Activated T-cell treated with anti-CD3 and anti-CD28 coated beads, Interleukin-2, amount 50 U/mL, for 72 hours (primary cell): ENCODE measurements around the gene RAD54L2. TPM values are rescaled to one million over a fixed set of nuclear protein-coding genes. Genes with fewer than 3 reads are reported as not detected.
"Not testable (repeated sequence)": the region's sequence is repeated elsewhere in the genome, so short reads cannot be mapped to it uniquely, and the experiment has no call there.

Source experiments
- ATAC-seq, 2 donors: fragments of 150-1000 bp; cut with Tn5 transposase; replicated peaks in 1 of 2; 2 replicates each; pipeline ENCODE4 v1.10.0; 2021; ENCODE audit warnings: moderate library complexity in 2 of 2, mild to moderate bottlenecking in 1 of 2
- DNase-seq, 2 donors: peaks; one replicate each; pipeline ENCODE4 v3.0.0; 2021 to 2022; ENCODE audit warnings: mixed read lengths in 1 of 2
- H3K27ac Mint-ChIP-seq: one replicate; pipeline ENCODE4 v1.8.0; 2022; ENCODE audit warnings: mild to moderate bottlenecking, moderate library complexity, mixed read lengths
- H3K27me3 Mint-ChIP-seq: one replicate; pipeline ENCODE4 v1.8.0; 2022; ENCODE audit warnings: low read depth, mixed read lengths
- H3K36me3 Mint-ChIP-seq, 2 donors: one replicate each; pipeline ENCODE4 v1.8.0; 2022; ENCODE audit warnings: mixed read lengths in 2 of 2, mild to moderate bottlenecking in 1 of 2; ENCODE audit not compliant: insufficient read depth in 2 of 2
- H3K4me1 Mint-ChIP-seq: one replicate; pipeline ENCODE4 v1.8.0; 2022; ENCODE audit warnings: low read depth, mixed read lengths
- H3K4me3 Mint-ChIP-seq, 2 donors: one replicate each; pipeline ENCODE4 v1.8.0; 2022; ENCODE audit warnings: mild to moderate bottlenecking in 2 of 2, mixed read lengths in 2 of 2, moderate library complexity in 2 of 2
- H3K9me3 Mint-ChIP-seq, 2 donors: one replicate each; pipeline ENCODE4 v1.8.0; 2022; ENCODE audit warnings: mixed read lengths in 2 of 2
- total RNA-seq, 2 donors: library from RNA; stranded (reverse); gene quantifications; one replicate each; pipeline ENCODE4 v1.2.3, GENCODE V29; 2022

RAD54L2 gene
- total RNA-seq, 2 donors from 2014 or later = 32.8 to 41.7 TPM

DNA sequence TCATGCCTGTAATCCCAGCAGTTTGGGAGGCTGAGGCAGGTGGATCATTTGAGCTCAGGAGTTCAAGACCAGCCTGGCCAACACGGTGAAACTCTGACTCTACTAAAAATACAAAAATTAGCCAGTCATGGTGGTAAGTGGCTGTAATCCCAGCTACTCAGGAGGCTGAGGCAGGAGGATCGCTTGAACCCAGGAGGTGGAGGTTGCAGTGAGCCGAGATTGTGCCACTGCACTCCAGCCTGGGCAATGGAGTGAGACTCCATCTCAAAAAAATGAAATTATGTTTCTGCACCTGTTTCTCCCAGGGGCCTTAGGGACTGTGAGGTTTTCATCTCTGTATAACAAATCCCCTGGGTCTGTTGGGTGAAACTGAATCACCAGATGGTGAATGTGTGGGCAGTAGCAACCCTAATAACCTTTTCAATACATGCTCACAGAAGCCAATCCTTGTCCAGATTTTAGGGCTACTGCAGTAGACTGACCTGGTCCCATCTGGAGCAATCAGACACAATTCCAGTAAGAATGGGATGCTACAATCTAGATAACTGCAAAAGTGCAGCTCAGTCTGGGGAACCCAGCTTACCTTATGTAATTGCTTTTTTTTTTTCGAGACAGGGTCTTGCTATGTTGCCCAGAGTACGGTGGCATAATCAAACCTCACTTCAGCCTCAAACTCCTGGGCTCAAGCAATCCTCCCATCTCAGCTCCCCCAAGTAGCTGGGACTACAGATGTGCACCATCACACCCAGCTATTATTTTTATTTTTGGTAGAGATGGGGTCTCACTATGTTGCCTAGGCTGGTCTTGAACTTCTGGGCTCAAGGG, 17.4 kb upstream of the RAD54L2 start:
- H3K4me1 Mint-ChIP-seq, H3K27ac Mint-ChIP-seq, H3K9me3 Mint-ChIP-seq, H3K36me3 Mint-ChIP-seq, H3K27me3 Mint-ChIP-seq, DNase-seq, ATAC-seq, H3K4me3 Mint-ChIP-seq: not testable (repeated sequence)

- no peaks in the 10 kb centered on the region for H3K27me3 Mint-ChIP-seq
- H3K27ac Mint-ChIP-seq = no peak overlapping the region
- H3K4me3 Mint-ChIP-seq = no peak overlapping the region
- H3K4me1 Mint-ChIP-seq = peaks cover 5% of the 10 kb centered on the region
- no peaks in the 10 kb centered on the region for H3K9me3 Mint-ChIP-seq
- no peaks in the 10 kb centered on the region for H3K36me3 Mint-ChIP-seq
- DNase-seq (no peak), ATAC-seq (no peak)
Measured at GRCh38 chr3:51522273-51522962, 16.1 kb upstream of the RAD54L2 start.

GRCh38 chr3:51524874-51525273, 13.6 kb upstream of the RAD54L2 start:
- H3K9me3 Mint-ChIP-seq, ATAC-seq, H3K36me3 Mint-ChIP-seq, H3K27me3 Mint-ChIP-seq, H3K4me3 Mint-ChIP-seq, H3K4me1 Mint-ChIP-seq, DNase-seq: not testable (repeated sequence)
- peak overlapping the region; percentile 31 for H3K27ac Mint-ChIP-seq

DNA sequence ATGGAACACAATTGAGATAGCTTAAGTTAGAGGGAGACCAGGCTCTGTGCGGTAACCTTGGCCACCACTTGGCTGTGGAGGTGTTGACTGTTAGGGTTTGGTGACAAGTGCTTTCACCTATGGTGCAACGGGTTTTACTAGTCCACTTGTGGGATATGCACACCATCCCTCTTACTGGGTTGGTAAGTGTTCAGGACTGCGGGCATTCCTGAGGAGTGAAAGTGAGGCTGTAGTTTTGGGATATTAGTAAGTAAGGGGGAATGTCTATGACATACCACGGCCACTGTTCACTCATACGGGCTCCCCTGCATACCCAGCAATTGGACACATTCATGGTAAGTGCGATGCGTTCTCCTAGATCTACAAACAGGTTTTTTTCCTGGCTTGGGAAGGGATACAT, 8.0 kb upstream of the RAD54L2 start:
- Mint-ChIP-seq H3K36me3 (no peaks in the 10 kb centered on the region), H3K4me1 (peaks cover 6% of the 10 kb centered on the region), H3K4me3 (no peak overlapping the region), H3K27me3 (peaks cover 17% of the 10 kb centered on the region), H3K27ac (no peak overlapping the region), H3K9me3 (no peaks in the 10 kb centered on the region)
- ATAC-seq (no peak), DNase-seq (no peak)

DNA sequence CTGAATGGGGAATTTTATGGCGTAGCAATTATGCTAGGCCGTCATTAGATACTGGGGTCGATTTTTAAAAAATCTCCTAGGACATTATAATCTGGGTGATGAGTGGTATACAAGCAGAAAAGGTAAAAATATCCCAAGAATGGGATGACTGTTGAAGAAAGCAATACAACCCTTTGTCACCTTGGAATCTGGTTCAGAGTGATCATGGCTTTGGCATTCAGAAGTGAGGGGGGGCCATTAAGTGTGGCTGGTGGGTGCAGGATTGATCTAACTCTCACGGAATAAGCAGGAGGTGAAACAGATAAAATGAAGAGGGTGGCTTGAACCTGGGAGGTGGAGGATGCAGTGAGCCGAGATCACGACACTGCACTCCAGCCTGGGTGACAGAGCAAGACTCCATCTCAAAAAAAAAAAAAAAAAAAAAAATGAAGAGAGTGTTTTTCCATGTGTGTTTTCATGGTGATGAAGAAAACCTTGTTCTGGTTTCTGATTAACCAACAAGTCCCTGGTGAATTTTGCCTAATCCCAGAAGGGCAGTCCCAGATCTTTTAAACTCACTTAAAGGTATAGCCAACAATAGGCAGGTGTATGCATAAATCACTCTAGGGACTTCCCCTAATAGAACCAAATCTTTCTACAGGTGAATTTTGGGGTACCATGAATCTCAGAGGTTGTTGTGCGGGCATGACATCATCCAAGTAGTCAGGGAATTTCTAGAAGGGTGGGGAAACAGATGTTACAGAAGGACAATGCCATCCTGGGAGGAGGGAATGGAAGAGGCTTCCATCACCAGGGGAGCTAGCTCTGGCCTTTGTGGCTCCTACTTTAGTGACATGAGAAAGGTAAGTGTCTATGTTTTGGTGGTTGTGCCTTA, 3.1 kb upstream of the RAD54L2 start:
- Mint-ChIP-seq H3K27me3 (peaks cover 12% of the 10 kb centered on the region), H3K9me3 (no peaks in the 10 kb centered on the region), H3K27ac (no peak overlapping the region), H3K4me1 (peaks cover 42% of the 10 kb centered on the region), H3K4me3 (no peak overlapping the region), H3K36me3 (peaks cover 0 to 4% of the 10 kb centered on the region in 2 donors)
- DNase-seq (no peak), ATAC-seq (no peak)

DNA sequence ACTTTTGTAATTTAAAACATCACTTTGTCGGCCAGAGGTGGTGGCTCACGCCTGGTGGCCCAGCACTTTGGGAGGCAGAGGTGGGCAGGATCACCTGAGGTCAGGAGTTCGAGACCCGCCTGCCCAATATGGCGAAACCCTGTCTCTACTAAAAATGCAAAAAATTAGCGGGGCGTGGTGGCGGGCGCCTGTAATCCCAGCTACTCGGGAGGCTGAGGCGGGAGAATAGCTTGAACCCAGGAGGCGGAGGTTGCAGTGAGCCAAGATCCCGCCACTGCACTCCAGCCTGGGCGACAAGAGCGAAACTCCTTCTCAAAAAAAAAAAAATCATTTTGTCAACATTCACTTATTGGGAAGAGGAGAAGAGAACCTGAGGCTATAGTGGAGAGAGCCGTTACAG, 888 bp upstream of the RAD54L2 start:
- not testable (repeated sequence) for ATAC-seq, DNase-seq, H3K9me3 Mint-ChIP-seq, H3K36me3 Mint-ChIP-seq, H3K27me3 Mint-ChIP-seq
- H3K4me1 Mint-ChIP-seq = peaks cover 48% of the 10 kb centered on the region
- peak overlapping the region; percentile 77 to 94 for H3K4me3 Mint-ChIP-seq
- peak overlapping the region; percentile 95 for H3K27ac Mint-ChIP-seq

DNA sequence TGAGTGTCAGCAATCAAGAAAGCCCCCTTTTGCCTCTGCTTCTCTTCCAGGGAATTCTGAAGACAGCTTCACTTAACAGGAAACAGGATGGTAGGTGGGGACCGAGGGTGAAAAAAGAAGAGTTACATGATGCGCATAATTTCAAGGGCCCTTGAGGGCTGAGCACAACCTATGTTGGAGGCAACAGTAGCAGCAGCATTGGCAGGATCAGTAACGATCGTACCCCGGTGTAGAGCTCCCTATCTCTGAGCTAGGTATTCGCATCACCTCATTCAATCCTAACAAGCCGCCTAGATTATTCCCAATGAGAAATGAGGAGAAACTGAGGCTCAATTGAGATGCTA, 432 bp upstream of the RAD54L2 start:
- no peak for DNase-seq
- Mint-ChIP-seq H3K27ac (peak overlapping the region; percentile 95), H3K4me1 (peaks cover 48% of the 10 kb centered on the region), H3K4me3 (peak overlapping the region; percentile 77 to 94), H3K27me3 (no peaks in the 10 kb centered on the region), H3K9me3 (no peaks in the 10 kb centered on the region), H3K36me3 (peaks cover 0 to 6% of the 10 kb centered on the region in 2 donors)
- peak; percentile 23 to 27 for ATAC-seq

DNA sequence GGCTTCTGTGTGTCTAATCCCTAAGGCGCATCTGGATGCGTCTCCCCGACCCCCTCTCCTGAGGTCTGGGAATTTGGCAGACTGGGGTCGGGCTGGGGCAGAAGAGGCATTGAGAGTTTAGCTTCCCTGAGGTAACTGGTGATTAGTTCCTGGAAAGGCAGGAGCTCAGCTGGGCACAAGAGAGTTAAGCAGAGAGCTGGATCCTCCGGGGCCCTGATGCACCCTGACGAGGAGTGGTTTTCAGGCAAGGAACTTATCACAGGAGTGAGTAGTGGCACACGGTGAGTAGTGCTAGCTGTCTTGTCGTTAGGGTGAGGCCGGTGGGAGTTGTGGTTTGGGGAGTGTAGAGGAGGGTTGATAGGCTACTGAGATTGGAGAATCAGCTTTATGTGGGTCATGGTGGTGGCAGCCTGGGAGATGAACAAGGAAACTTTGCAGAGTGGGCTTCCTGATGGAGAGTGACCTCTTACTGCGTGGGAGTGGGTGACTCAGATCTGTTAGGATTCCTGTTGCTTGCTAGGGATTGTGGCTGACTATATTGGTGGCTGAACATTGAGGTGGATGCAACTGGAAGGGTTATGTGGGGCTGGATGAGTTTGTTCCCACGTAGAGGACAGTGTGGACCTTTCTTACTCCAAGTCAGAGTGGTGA, 897 bp downstream of the RAD54L2 start:
- peaks cover 0 to 6% of the 10 kb centered on the region in 2 donors for H3K36me3 Mint-ChIP-seq
- no peaks in the 10 kb centered on the region for H3K9me3 Mint-ChIP-seq
- no peaks in the 10 kb centered on the region for H3K27me3 Mint-ChIP-seq
- peak overlapping the region; percentile 76 for H3K27ac Mint-ChIP-seq
- H3K4me3 Mint-ChIP-seq = peak overlapping the region; percentile 77 to 85
- peak; percentile 45 to 64 for DNase-seq
- H3K4me1 Mint-ChIP-seq = peaks cover 48% of the 10 kb centered on the region
- ATAC-seq = peak; percentile 65 to 67

DNA sequence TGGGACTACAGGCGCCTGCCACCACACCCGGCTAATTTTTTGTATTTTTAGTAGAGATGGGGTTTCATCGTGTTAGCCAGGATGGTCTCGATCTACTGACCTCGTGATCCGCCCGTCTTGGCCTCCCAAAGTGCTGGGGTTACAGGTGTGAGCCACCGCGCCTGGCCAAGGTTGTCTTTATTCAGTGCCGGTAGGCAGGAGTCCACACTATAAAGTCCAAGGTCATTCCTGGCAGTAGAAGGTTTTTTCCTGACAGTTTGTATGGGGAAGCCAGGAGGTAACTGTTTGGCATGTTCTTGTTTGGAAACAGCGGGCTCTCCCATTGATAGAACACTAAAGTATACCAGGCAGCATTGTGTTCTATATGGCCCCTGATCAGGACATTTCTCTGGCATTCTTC, 4.1 kb downstream of the RAD54L2 start:
- H3K4me3 Mint-ChIP-seq, H3K27me3 Mint-ChIP-seq, H3K9me3 Mint-ChIP-seq, H3K36me3 Mint-ChIP-seq, ATAC-seq, H3K27ac Mint-ChIP-seq, DNase-seq: not testable (repeated sequence)
- peaks cover 24% of the 10 kb centered on the region for H3K4me1 Mint-ChIP-seq

DNA sequence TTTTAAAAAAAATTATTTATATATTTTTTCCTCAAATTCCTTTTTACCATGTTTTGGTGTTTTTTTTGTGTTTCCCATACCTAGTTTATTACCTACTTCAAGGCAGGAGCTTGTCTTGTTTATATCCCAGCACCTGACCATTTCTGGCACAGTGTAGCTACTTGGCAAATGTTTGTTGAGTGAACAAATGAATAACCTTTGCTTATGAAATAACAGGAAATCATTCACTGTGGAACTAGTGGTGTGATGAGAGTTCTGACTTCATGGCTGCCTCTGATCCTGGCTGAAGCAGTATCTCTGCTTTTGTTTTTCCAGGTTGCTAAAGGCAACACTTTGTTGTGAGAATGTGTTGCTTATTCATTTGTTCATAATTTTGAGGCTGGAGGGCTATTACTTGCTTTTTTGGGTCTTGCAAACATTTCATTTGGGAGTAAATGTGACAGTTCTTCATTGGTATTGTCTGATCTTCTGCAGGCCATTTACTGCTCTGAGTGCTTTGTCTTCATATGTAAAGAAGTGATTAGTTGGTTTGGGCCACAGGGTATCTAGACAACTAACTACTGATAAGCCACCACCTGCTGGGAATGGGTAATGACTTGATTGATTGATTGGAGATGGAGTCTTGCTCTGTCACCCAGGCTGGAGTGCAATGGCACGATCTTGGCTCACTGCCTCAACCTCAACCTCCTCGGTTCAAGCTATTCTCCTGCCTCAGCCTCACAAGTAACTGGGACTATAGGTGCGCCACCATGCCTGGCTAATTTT, 5.7 kb downstream of the RAD54L2 start:
- Mint-ChIP-seq H3K27ac (no peak overlapping the region), H3K4me3 (no peak overlapping the region), H3K9me3 (no peaks in the 10 kb centered on the region), H3K4me1 (peaks cover 18% of the 10 kb centered on the region), H3K27me3 (no peaks in the 10 kb centered on the region), H3K36me3 (peaks cover 0 to 6% of the 10 kb centered on the region in 2 donors)
- ATAC-seq (no peak), DNase-seq (no peak)

- Mint-ChIP-seq H3K27me3 (no peaks in the 10 kb centered on the region), H3K4me3 (no peak overlapping the region), H3K4me1 (no peaks in the 10 kb centered on the region), H3K36me3 (no peaks in the 10 kb centered on the region), H3K27ac (no peak overlapping the region), H3K9me3 (no peaks in the 10 kb centered on the region)
- DNase-seq = no peak
- no peak for ATAC-seq
Measured at GRCh38 chr3:51547274-51547673, 8.8 kb downstream of the RAD54L2 start.

DNA sequence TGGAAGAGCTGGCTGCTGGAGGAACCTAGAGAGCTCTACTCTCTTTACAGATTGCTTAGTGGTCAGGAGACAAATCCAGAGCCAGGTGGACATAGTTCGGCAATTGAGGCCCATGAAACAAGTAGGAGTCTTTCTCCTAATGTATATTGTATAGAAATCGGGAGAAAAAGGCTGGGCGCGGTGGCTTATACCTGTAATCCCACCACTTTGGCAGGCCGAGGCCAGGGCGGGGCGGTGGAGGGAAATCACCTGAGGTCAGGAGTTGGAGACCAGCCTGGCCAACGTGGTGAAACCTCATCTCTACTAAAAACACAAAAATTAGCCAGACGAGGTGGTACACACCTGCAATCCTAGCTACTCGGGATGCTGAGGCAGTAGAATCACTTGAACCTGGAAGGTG, 10.8 kb downstream of the RAD54L2 start:
- Mint-ChIP-seq H3K27ac (no peak overlapping the region), H3K4me3 (no peak overlapping the region), H3K4me1 (no peaks in the 10 kb centered on the region), H3K36me3 (no peaks in the 10 kb centered on the region), H3K27me3 (no peaks in the 10 kb centered on the region), H3K9me3 (no peaks in the 10 kb centered on the region)
- no peak for ATAC-seq
- no peak for DNase-seq
